ENCODE measurements around the gene KIAA1755.

DNA sequence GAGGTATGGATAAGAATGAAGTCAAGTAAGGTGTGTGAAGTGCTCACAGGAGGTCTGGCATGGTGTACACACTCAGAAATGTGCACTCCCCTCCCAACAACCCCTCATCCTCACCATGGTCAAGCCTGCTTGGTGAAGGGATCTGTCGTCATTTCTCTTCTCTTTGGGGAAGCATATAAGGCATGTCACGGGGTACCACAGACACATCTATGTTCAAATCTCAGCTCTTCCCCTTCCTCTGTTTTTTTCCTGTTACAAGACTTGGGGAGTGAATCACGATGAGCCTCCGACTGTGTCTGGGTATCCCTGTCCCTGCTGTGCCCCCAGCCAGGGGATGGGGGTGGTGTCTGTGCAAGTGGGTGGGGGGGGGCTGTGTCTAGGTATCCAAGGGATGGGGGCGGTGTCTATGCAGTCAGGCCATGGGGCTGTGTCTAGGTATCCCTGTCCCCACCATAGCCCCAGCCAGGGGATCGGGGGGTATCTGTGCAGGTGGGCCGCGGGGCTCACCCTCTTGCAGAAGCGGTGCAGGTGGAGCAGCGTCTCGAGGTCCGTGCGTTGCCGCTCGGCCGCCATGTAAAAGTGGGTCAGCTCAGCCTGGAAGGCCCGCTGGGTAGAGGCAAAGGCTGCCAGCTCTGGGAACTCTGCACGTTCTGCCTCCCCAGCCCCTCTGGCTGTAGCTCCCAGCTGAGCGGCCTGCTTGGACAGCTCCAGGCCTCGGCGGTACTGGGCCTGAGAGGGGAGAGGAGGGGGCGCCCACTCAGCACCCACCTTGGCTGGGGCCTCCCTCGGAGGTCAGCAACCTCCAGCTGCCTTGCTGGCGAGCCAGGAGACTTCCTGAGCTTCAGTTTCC, 43.6 kb downstream of the KIAA1755 start:
- TF ChIP-seq, protein P1, sequence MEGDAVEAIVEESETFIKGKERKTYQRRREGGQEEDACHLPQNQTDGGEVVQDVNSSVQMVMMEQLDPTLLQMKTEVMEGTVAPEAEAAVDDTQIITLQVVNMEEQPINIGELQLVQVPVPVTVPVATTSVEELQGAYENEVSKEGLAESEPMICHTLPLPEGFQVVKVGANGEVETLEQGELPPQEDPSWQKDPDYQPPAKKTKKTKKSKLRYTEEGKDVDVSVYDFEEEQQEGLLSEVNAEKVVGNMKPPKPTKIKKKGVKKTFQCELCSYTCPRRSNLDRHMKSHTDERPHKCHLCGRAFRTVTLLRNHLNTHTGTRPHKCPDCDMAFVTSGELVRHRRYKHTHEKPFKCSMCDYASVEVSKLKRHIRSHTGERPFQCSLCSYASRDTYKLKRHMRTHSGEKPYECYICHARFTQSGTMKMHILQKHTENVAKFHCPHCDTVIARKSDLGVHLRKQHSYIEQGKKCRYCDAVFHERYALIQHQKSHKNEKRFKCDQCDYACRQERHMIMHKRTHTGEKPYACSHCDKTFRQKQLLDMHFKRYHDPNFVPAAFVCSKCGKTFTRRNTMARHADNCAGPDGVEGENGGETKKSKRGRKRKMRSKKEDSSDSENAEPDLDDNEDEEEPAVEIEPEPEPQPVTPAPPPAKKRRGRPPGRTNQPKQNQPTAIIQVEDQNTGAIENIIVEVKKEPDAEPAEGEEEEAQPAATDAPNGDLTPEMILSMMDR (IDR thresholded peaks at IDR 0.05; ENCODE audit: low read depth, low read length, poor library complexity, severe bottlenecking) = no peak
- no peak for TF ChIP-seq EZH2phosphoT487 (IDR thresholded peaks at IDR 0.05; ENCODE audit: borderline replicate concordance, low read length)

Measured in DOHH2 (cell line).